HCT116 (cell line): ENCODE measurements around the gene CLIC4. TPM values are rescaled to one million over a fixed set of nuclear protein-coding genes. Genes with fewer than 3 reads are reported as not detected.

ENCODE experiments used
- ATAC-seq: fragments of 200-7000 bp; cut with Tn5 transposase; 2 replicates; pipeline ENCODE4 v1.9.1; 2020; ENCODE audit warnings: mild to moderate bottlenecking, moderate library complexity
- BruUV-seq: library from RNA; stranded (reverse); fragments of 400-500 nt; replicated peaks from 2 replicates; lab custom pipeline; 2021; lab: Mats Ljungman, UMichigan
- CTCF ChIA-PET: fragments of 300-600 bp; sonication (Branson Sonifier 250); formaldehyde crosslinking; loops from one replicate; lab custom pipeline; 2021; ENCODE audit warnings: antibody characterized with exemption; lab: Charles Lee
- POLR2A ChIA-PET: fragments of 300-600, 350-600 bp; sonication (Branson Sonifier 250); formaldehyde crosslinking; loops from one replicate; lab custom pipeline; 2021; ENCODE audit warnings: antibody characterized with exemption; lab: Charles Lee
- RAD21 ChIA-PET, 2 experiments: fragments of 300-600 bp; sonication (Branson Sonifier 250); formaldehyde crosslinking; loops; one replicate each; lab custom pipeline; 2023; ENCODE audit warnings: low total read pairs in 2 of 2; ENCODE audit not compliant: uncharacterized antibody in 2 of 2, unreplicated experiment in 2 of 2, low non-redundant PET in 1 of 2; lab: Charles Lee
- DNase-seq: peaks from one replicate; pipeline ENCODE4 v3.0.0-alpha.2; 2010; ENCODE audit warnings: low read depth, low spot score
- H2AFZ ChIP-seq: fragments of 200-600 bp; shearing (Covaris generic), sonication (generic); 2 replicates; pipeline ENCODE4 v1.6.1; 2017; ENCODE audit warnings: low read depth, mixed run types, mixed read lengths, antibody characterized with exemption, low read length; ENCODE audit not compliant: poor library complexity, severe bottlenecking
- H3K27ac ChIP-seq: 2 replicates; pipeline ENCODE4 v1.5.1; 2012; ENCODE audit warnings: low read depth, low read length
- H3K27me3 ChIP-seq: fragments of 200-600 bp; sonication (generic); 2 replicates; pipeline ENCODE4 v1.6.1; 2016; ENCODE audit warnings: mixed run types, low read length, mixed read lengths; ENCODE audit not compliant: insufficient read depth
- H3K36me3 ChIP-seq, 2 experiments: fragments of 200-500 bp in 1 of 2; fragments of 200-600 bp in 1 of 2; sonication (Bioruptor generic) in 1 of 2; sonication (generic) in 1 of 2; 2 replicates each; pipeline versions ENCODE4 v1.5.1 to v1.6.1; 2014 to 2016; ENCODE audit warnings: low read length in 2 of 2, inconsistent platforms in 1 of 2, mixed read lengths in 1 of 2, mixed run types in 1 of 2; ENCODE audit not compliant: insufficient read depth in 2 of 2, control insufficient read depth in 1 of 2
- H3K4me1 ChIP-seq, 2 experiments: fragments of 200-600 bp in 1 of 2; sonication (generic) in 1 of 2; 2 replicates each; pipeline versions ENCODE4 v1.5.1 to v1.6.1; 2012 to 2017; ENCODE audit warnings: low read length in 2 of 2, inconsistent platforms in 1 of 2, mild to moderate bottlenecking in 1 of 2, mixed read lengths in 1 of 2, mixed run types in 1 of 2, moderate library complexity in 1 of 2; ENCODE audit not compliant: insufficient read depth in 2 of 2, control insufficient read depth in 1 of 2
- H3K4me2 ChIP-seq: fragments of 200-600 bp; sonication (generic); 2 replicates; pipeline ENCODE4 v1.6.1; 2017; ENCODE audit warnings: mixed run types, low read length, mixed read lengths
- H3K4me3 ChIP-seq, 2 experiments: fragments of 200-600 bp in 1 of 2; sonication (generic) in 1 of 2; replicated peaks in 1 of 2; 2 replicates each; pipeline ENCODE4 v1.5.1; 2011 to 2016; ENCODE audit warnings: low read length in 2 of 2, control low read depth in 1 of 2, low read depth in 1 of 2, mild to moderate bottlenecking in 1 of 2, mixed read lengths in 1 of 2, mixed run types in 1 of 2
- H3K79me2 ChIP-seq: fragments of 200-600 bp; sonication (generic); 2 replicates; pipeline ENCODE4 v1.6.1; 2017; ENCODE audit warnings: mild to moderate bottlenecking, mixed run types, low read length, moderate library complexity, mixed read lengths; ENCODE audit not compliant: insufficient read depth
- H3K9ac ChIP-seq: fragments of 200-600 bp; sonication (generic); 2 replicates; pipeline ENCODE4 v1.6.1; 2016; ENCODE audit warnings: low read length, mixed read lengths
- H3K9me2 ChIP-seq: fragments of 200-600 bp; sonication (generic), shearing (Covaris generic); 2 replicates; pipeline ENCODE4 v1.6.1; 2017; ENCODE audit warnings: mixed run types, mild to moderate bottlenecking, moderate library complexity; ENCODE audit not compliant: insufficient read depth
- H3K9me3 ChIP-seq, 2 experiments: fragments of 200-500 bp in 1 of 2; fragments of 200-600 bp in 1 of 2; sonication (Bioruptor generic) in 1 of 2; sonication (generic) in 1 of 2; 2 replicates each; pipeline ENCODE4 v1.6.1; 2014 to 2017; ENCODE audit warnings: low read length in 2 of 2, mixed read lengths in 2 of 2, inconsistent platforms in 1 of 2, low read depth in 1 of 2, mild to moderate bottlenecking in 1 of 2, mixed run types in 1 of 2, moderate library complexity in 1 of 2; ENCODE audit not compliant: control insufficient read depth in 1 of 2, insufficient read depth in 1 of 2
- H4K20me1 ChIP-seq: fragments of 200-600 bp; sonication (generic), shearing (Covaris generic); 2 replicates; pipeline ENCODE4 v1.6.1; 2017; ENCODE audit warnings: mixed run types, mild to moderate bottlenecking, moderate library complexity; ENCODE audit not compliant: insufficient read depth
- CBX3 ChIP-seq: IDR thresholded peaks from 2 replicates; pipeline ENCODE4 v1.6.1; 2012; ENCODE audit warnings: low read depth
- CEBPB ChIP-seq: IDR thresholded peaks from 2 replicates; pipeline ENCODE4 v1.6.1; 2012; ENCODE audit warnings: low read depth
- EGR1 ChIP-seq: IDR thresholded peaks from 2 replicates; pipeline ENCODE4 v1.6.1; 2012; ENCODE audit warnings: low read depth
- ELF1 ChIP-seq: IDR thresholded peaks from 2 replicates; pipeline ENCODE4 v1.6.1; 2012; ENCODE audit warnings: low read depth, borderline replicate concordance
- EZH2 ChIP-seq: fragments of 200-600 bp; sonication (generic); IDR thresholded peaks from 2 replicates; pipeline ENCODE4 v1.6.1; 2017; ENCODE audit warnings: antibody characterized with exemption, mixed run types
- FOSL1 ChIP-seq: IDR thresholded peaks from 2 replicates; pipeline ENCODE4 v1.6.1; 2012; ENCODE audit warnings: low read depth
- JUND ChIP-seq: IDR thresholded peaks from 2 replicates; pipeline ENCODE4 v1.6.1; 2012
- POLR2A ChIP-seq: IDR thresholded peaks from 2 replicates; pipeline ENCODE4 v1.7.0; 2011; ENCODE audit warnings: borderline replicate concordance; ENCODE audit not compliant: insufficient read depth, insufficient read length; ENCODE audit errors: extremely low read depth
- POLR2AphosphoS5 ChIP-seq: IDR thresholded peaks from 2 replicates; pipeline ENCODE4 v1.6.1; 2011; ENCODE audit warnings: mild to moderate bottlenecking, low read depth, low read length, moderate library complexity
- SIN3A ChIP-seq: IDR thresholded peaks from 2 replicates; pipeline ENCODE4 v1.6.1; 2012; ENCODE audit warnings: low read depth
- SP1 ChIP-seq: IDR thresholded peaks from 2 replicates; pipeline ENCODE4 v1.6.1; 2012; ENCODE audit warnings: low read depth
- SRF ChIP-seq: IDR thresholded peaks from 2 replicates; pipeline ENCODE4 v1.6.1; 2012; ENCODE audit warnings: low read depth
- YY1 ChIP-seq: IDR thresholded peaks from 2 replicates; pipeline ENCODE4 v1.6.1; 2011; ENCODE audit warnings: low read length, low read depth, moderate library complexity, mild to moderate bottlenecking; ENCODE audit not compliant: insufficient replicate concordance; ENCODE audit errors: extremely low read depth
- ZFX ChIP-seq: fragments of 450-650 bp; IDR thresholded peaks from 2 replicates; pipeline ENCODE4 v1.6.1; 2017
- ZNF274 ChIP-seq: fragments of 200-500 bp; sonication (Bioruptor generic); IDR thresholded peaks from 2 replicates; pipeline ENCODE4 v1.6.1; 2014; ENCODE audit warnings: mild to moderate bottlenecking, low read depth, low read length, inconsistent platforms
- intact Hi-C: fragments of 100-400 bp; cut with micrococcal nuclease; formaldehyde crosslinking; loops from 2 replicates; pipeline ENCODE4 v1.10.0; 2022
- total RNA-seq: library from RNA; stranded (reverse); gene quantifications from one replicate; pipeline ENCODE4 v1.2.1, GENCODE V29; 2021; ENCODE audit not compliant: unreplicated experiment
- TF ChIP-seq, protein P1 (sequence below), 3 experiments: fragments of 200-600 bp in 1 of 3; sonication (generic) in 1 of 3; IDR thresholded peaks in 2 of 3; conservative IDR thresholded peaks in 1 of 3; 2 replicates each; pipeline ENCODE4 v1.5.1; 2012 to 2017; ENCODE audit warnings: low read depth in 2 of 3, low read length in 2 of 3, antibody characterized with exemption in 1 of 3, borderline replicate concordance in 1 of 3, control low read depth in 1 of 3, mild to moderate bottlenecking in 1 of 3, mixed read lengths in 1 of 3, mixed run types in 1 of 3, moderate library complexity in 1 of 3; ENCODE audit not compliant: insufficient read depth in 1 of 3
- TF ChIP-seq, protein P2 (sequence below): IDR thresholded peaks from 2 replicates; pipeline ENCODE4 v1.6.1; 2012; ENCODE audit warnings: low read depth
- TF ChIP-seq, protein P3 (sequence below): IDR thresholded peaks from 2 replicates; pipeline ENCODE4 v1.6.1; 2012
- TF ChIP-seq, protein P4 (sequence below): IDR thresholded peaks from 2 replicates; pipeline ENCODE4 v1.6.1; 2012

CLIC4 gene
- total RNA-seq, 1 experiment from 2014 or later: 77.2 TPM

DNA sequence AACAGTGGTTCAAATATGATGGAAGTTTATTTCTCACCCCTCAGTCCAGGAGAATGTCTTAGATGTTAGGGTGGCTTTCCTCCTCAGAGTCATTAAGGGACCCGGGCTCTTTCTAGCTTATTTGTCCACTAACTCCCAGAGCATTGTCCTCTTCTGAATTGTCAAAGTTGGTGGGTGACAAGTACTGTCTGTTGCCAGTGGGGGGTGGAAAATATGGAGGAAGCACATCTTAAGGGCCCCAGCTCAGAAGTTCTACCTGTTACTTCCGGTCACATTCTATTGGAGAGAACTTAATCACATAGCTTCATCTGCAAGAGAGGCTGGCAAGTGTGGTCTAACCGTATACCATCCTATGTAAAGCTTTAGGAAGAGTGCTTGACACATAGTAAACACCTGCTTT is 7.1 kb downstream of the CLIC4 start:
- peak; percentile 34; the same call in 1 of the 2 replicates for ATAC-seq

More for the DNA sequence above, 7.1 kb downstream of the CLIC4 start:
- no TSS peak for BruUV-seq
- ChIA-PET POLR2A (interaction anchor here (0.6 to 1.0 kb wide), 2 partner anchors 10 to 32 kb away, joined by 3 to 4 read pairs; no protein-coding TSS in a partner anchor), CTCF (interaction anchor here (1.1 kb wide), 1 partner anchor 11 kb away, joined by 3 read pairs; no protein-coding TSS in a partner anchor), RAD21 (no interaction called here)
- TF ChIP-seq CBX3 (no peak), JUND (no peak), ZNF274 (no peak), ZFX (no peak), FOSL1 (no peak), EGR1 (no peak), EZH2 (no peak), POLR2A (no peak), POLR2AphosphoS5 (no peak), SIN3A (no peak), ELF1 (no peak), CEBPB (no peak), SRF (no peak), SP1 (no peak), YY1 (no peak)
- TF ChIP-seq, protein P1, sequence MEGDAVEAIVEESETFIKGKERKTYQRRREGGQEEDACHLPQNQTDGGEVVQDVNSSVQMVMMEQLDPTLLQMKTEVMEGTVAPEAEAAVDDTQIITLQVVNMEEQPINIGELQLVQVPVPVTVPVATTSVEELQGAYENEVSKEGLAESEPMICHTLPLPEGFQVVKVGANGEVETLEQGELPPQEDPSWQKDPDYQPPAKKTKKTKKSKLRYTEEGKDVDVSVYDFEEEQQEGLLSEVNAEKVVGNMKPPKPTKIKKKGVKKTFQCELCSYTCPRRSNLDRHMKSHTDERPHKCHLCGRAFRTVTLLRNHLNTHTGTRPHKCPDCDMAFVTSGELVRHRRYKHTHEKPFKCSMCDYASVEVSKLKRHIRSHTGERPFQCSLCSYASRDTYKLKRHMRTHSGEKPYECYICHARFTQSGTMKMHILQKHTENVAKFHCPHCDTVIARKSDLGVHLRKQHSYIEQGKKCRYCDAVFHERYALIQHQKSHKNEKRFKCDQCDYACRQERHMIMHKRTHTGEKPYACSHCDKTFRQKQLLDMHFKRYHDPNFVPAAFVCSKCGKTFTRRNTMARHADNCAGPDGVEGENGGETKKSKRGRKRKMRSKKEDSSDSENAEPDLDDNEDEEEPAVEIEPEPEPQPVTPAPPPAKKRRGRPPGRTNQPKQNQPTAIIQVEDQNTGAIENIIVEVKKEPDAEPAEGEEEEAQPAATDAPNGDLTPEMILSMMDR (IDR thresholded peaks at IDR 0.05 in 2 of 3, conservative IDR thresholded peaks at IDR 0.05 in 1 of 3; ENCODE audit: borderline replicate concordance in 1 of 3, insufficient read depth in 1 of 3, low read depth in 2 of 3, low read length in 2 of 3): no peak
- TF ChIP-seq, protein P2, sequence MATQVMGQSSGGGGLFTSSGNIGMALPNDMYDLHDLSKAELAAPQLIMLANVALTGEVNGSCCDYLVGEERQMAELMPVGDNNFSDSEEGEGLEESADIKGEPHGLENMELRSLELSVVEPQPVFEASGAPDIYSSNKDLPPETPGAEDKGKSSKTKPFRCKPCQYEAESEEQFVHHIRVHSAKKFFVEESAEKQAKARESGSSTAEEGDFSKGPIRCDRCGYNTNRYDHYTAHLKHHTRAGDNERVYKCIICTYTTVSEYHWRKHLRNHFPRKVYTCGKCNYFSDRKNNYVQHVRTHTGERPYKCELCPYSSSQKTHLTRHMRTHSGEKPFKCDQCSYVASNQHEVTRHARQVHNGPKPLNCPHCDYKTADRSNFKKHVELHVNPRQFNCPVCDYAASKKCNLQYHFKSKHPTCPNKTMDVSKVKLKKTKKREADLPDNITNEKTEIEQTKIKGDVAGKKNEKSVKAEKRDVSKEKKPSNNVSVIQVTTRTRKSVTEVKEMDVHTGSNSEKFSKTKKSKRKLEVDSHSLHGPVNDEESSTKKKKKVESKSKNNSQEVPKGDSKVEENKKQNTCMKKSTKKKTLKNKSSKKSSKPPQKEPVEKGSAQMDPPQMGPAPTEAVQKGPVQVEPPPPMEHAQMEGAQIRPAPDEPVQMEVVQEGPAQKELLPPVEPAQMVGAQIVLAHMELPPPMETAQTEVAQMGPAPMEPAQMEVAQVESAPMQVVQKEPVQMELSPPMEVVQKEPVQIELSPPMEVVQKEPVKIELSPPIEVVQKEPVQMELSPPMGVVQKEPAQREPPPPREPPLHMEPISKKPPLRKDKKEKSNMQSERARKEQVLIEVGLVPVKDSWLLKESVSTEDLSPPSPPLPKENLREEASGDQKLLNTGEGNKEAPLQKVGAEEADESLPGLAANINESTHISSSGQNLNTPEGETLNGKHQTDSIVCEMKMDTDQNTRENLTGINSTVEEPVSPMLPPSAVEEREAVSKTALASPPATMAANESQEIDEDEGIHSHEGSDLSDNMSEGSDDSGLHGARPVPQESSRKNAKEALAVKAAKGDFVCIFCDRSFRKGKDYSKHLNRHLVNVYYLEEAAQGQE: no peak
- TF ChIP-seq, protein P3, sequence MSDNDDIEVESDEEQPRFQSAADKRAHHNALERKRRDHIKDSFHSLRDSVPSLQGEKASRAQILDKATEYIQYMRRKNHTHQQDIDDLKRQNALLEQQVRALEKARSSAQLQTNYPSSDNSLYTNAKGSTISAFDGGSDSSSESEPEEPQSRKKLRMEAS: no peak
- TF ChIP-seq, protein P4, sequence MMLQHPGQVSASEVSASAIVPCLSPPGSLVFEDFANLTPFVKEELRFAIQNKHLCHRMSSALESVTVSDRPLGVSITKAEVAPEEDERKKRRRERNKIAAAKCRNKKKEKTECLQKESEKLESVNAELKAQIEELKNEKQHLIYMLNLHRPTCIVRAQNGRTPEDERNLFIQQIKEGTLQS: no peak
- no peaks in the 10 kb centered on the region for H3K27me3 ChIP-seq
- peak overlapping the region; percentile 26; the same call in 1 of the 2 replicates for H3K4me2 ChIP-seq
- no peak overlapping the region for H3K4me3 ChIP-seq
- no peaks in the 10 kb centered on the region for H3K36me3 ChIP-seq
- DNase-seq: no peak
- H3K4me1 ChIP-seq: peaks cover 13 to 20% of the 10 kb centered on the region in 2 experiments
- H3K9me2 ChIP-seq: no peaks in the 10 kb centered on the region
- no peaks in the 10 kb centered on the region for H3K9me3 ChIP-seq
- H3K79me2 ChIP-seq: peaks cover 30% of the 10 kb centered on the region
- H2AFZ ChIP-seq: no peak overlapping the region
- no peak overlapping the region for H3K27ac ChIP-seq
- H3K9ac ChIP-seq: no peak overlapping the region
- intact Hi-C loops: no loop called here
- H4K20me1 ChIP-seq: no peaks in the 10 kb centered on the region
